ENCODE data around the gene INSL3.

INSL3 gene

DNA sequence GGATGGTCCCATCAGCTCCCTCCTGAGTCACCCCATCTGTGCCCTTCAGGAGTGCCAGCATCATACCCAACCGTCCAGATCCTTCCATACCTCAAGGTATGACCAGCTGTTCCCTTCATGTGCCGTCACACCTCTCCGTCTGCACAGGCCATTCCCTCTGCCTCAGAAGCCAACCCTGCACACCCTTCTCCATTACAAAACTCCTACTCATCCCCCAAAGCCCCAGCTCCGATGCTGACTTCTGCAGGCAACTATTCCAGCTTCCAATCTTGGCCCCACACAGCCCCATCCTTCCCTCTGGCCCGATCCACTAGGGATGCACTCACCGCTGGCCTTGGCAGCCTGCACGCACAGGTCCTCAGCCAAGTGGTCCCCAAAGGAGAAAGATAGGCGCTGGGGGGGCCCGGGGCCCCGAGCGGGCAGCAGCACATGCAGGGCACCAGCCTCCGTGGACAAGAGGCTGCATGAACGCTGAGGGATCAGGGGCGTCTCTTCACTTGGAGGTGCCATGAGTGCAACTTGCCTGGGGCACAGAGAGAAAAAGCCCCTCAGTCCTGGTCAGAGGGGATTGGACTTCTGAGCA is 22.7 kb upstream of the INSL3 start:
- DNase-seq: no peak

- DNase-seq: no peak
Measured at GRCh38 chr19:17843292-17843827, 22.0 kb upstream of the INSL3 start.

GRCh38 chr19:17842663-17843291 is 21.5 kb upstream of the INSL3 start:
- DNase-seq: no peak

GRCh38 chr19:17841810-17842662 is 20.7 kb upstream of the INSL3 start:
- DNase-seq: peak; percentile 68 to 92 (median 80)

- DNase-seq: no peak
Measured at GRCh38 chr19:17841371-17841809, 20.1 kb upstream of the INSL3 start.

GRCh38 chr19:17840019-17840418 is 18.7 kb upstream of the INSL3 start:
- DNase-seq: no peak

DNA sequence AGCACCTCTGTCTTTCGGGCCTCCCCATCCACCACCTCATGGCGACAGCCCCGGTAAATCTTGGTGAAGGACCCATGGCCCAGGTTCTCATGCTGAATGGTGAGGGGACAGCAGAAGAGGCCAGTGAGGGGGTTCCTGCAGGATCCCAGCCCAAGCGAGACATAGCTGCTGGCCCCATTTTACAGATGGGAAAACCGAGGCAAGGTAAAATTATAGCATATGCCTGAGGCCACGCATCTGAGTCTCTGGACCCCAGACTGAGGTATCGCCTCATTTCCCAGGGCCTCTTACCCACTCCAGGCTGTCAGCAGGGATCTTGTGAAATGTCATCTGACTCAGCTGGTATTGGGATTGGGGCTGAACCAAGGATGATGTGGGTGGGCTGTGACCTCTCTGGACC is 16.7 kb upstream of the INSL3 start:
- DNase-seq: no peak

DNA sequence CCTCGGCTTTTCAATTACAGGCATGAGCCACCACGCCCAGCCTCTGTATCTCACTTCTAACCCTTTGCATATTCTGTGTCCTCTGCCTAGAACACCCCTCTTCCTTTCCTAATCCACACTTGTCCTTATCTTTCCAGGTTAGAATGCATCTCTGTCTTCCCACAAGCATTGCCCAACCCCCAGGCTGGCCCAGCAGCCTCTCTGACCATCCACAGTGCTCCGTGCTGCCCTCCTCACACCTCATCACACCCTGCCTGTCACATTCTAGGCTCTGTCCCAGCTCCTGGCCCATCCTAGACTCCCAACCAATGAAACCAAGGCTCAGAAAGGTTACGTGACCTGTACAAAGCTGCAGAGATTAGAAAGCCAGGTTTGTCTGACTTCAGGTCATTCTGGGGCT is 15.2 kb upstream of the INSL3 start:
- DNase-seq: no peak

- no peak for DNase-seq
Measured at GRCh38 chr19:17835182-17836006, 14.1 kb upstream of the INSL3 start.

GRCh38 chr19:17834350-17835181 is 13.2 kb upstream of the INSL3 start:
- DNase-seq: no peak

DNA sequence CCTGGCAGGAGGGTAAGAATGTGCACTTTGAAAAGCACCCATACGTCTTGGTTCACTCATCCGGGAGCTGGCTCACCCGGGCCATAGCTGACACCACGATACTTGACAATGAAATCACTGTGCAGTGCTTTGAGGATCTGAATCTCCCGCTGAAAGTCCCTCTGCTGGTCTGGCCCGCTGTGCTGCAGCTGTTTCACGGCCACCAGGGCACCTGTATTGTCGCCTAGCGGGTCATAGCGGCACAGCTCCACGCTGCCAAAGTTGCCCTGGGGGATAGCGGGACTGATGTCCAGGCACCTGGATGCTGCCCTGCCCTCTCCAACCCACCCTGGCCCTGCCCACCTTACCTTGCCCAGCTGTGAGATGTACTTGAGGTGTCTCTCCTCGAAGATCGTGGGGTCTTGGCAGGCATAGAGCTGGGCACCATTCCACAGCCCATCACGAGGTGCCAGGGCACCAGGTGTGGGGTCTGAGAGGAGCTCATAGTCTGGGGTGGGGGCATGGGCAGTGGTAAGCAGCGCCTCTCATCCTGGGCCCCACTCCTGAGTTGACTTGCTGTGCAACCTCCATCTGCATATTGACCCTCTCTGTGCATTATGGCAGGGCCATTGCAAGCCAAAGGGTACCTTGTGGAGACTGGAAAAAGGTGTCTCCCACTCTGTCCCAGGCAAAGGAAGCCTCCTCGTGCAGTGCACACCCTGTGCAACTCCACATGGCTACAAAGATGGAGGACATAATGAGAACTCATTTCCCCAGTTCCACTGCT is 11.3 kb upstream of the INSL3 start:
- no peak for DNase-seq

DNA sequence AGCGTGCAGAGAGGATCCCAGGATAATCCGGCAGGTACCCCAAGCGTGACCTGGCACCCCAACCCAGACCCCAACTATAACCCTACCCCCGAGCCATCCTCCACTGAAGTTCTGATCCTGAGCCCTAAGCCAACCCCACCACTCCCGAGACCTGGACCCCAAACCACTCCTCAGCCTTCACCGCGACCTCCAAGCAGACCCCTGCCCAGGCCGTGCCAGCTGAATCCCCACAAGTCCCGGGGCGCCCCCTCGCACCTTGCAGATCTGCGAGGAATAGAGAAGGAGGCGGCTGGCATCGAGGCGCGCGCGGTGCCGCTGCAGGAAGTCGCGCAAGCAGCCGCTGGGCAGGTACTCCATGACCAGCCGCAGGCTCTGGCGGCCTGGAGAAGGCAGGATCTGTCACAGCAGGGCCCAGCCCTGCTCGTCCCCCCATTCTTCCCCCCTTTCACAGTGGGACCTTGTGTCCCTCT is 10.1 kb upstream of the INSL3 start:
- peak in 2 of 3 experiments; percentile 23 to 43 for DNase-seq

- DNase-seq: peak; percentile 73 to 86 (median 74)
Measured at GRCh38 chr19:17830567-17831418, 9.5 kb upstream of the INSL3 start.

DNA sequence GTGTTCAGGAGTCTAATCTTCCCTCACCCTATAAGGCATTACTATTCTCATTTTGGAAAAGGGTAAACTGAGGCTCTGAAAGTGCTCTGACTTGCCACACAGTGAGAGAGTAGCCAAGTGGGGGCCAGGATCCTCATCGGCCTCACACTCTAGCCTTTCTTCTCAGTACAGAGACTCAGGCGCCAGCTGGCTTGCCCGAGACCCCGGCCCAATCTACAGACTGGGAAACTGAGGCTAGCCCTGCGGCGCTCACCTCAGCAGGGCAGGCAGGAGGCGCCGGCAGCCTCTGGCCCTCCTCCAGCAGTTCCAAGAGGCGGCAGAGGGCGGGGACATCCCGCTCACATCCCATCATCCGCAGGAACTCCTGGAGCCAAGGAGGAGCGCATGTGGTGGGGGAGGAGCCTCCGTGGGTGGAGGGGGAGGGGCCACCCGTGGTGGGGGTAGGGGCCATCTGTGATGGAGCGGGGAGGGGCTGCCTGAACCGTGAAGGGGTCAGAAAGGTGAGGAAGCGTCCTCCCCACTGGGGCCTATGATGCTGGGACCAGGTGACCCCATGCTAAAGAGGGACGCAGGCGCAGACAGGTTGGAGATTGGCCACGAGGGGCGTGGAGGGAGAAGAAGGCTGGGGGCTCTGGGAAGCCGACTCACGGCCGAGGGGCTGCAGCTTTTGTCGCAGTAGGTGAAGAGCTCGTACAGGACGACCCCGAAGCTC is 8.7 kb upstream of the INSL3 start:
- DNase-seq: peak; percentile 42 to 74 (median 69)

- no peak for DNase-seq
Measured at GRCh38 chr19:17826508-17827056, 5.3 kb upstream of the INSL3 start.

- DNase-seq: no peak
Measured at GRCh38 chr19:17824339-17824738, 3.0 kb upstream of the INSL3 start.

GRCh38 chr19:17817668-17818363 is 3.5 kb downstream of the INSL3 start:
- no peak for DNase-seq

DNA sequence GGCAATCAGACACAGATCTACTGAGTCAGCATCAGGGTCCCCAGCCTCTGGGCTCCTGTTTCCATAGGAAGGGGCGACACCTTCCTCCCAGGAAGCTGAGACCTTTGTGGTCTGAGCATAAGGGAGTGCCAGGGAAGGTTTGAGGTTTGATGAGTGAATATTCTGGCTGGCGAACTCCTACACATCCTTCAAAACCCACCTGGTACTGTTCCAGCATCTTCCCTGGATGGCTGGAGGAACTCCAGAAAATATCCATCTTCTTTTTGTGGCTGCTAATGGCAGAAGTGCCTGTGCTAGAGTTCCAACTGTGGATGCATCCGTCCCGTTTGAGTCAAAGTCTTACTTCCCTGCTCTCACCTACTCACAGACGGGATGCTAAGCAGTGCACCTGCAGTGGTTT is 9.2 kb downstream of the INSL3 start:
- no peak for DNase-seq
